Right lobe of liver (tissue), 4 donors: ENCODE measurements around the gene BCL2L14.
A peak's percentile ranks its signal among the peaks of the same experiment; 100 is the strongest.

Source experiments
- POLR2A ChIP-seq: fragments of 450-650 bp; IDR thresholded peaks from one replicate; pipeline ENCODE4 v1.6.1; 2017; ENCODE audit warnings: antibody characterized with exemption, mild to moderate bottlenecking
- TF ChIP-seq, protein P1 (sequence below), 4 donors: fragments of 200-600 bp in 3 of 4; fragments of 450-650 bp in 1 of 4; IDR thresholded peaks; one replicate each; pipeline versions ENCODE4 v1.5.1 to v1.8.0; 2016 to 2022; ENCODE audit warnings: antibody characterized with exemption in 4 of 4, mild to moderate bottlenecking in 2 of 4
- donor health status: DM: no; HTN: no; CAD: no.
- donor health status: DM: no; HTN: no; CAD: no.
- donor health status: DM: no; HTN: yes; CAD: no.

DNA sequence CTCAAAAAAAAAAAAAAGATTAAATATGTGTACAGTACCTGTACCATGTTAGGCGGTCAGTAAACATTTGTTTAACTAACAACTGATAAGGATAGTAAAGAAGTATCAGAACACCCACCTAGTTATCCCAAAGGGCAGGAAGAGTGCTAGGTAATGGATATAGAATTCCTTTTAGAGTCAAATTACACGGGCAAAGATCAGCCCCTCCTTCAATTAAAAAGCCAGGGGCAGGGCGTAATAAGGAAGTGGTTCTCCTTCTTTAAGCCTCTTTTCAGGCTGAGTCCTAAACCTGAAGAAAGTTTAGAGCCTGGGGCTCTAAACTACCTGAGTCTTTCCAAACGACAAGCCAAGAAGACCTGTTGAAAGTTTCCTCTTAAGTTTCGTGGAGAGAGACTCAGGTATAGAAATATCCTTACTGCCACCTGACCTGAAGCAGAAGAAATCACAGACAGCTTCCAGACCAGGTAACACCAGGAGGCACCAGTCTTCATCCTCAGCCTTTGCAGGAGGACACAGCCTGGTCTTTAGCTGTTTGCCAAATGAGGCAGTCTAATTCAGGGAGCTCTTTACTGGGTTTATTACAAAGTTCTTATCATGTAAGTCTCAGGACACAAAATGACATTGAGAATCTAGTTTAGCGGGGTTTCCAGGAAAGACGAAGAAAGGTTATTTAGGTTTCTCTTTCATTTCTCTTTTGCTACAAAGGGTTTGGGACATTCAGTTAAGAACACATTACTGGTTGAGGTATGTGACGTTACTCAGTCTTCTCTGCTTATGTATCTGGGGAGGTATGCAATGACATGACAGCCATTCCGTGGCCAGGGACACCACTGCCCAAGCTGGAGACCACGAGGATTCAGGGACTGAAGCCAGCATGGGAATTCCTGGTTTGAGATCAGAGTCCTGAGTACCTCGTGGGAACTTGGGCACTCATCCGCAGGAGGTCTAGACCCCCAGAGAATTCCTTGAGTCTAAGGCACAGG is at the start of gene BCL2L14:
- TF ChIP-seq, protein P1, sequence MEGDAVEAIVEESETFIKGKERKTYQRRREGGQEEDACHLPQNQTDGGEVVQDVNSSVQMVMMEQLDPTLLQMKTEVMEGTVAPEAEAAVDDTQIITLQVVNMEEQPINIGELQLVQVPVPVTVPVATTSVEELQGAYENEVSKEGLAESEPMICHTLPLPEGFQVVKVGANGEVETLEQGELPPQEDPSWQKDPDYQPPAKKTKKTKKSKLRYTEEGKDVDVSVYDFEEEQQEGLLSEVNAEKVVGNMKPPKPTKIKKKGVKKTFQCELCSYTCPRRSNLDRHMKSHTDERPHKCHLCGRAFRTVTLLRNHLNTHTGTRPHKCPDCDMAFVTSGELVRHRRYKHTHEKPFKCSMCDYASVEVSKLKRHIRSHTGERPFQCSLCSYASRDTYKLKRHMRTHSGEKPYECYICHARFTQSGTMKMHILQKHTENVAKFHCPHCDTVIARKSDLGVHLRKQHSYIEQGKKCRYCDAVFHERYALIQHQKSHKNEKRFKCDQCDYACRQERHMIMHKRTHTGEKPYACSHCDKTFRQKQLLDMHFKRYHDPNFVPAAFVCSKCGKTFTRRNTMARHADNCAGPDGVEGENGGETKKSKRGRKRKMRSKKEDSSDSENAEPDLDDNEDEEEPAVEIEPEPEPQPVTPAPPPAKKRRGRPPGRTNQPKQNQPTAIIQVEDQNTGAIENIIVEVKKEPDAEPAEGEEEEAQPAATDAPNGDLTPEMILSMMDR (IDR thresholded peaks at IDR 0.05) = peak in 2 of 4 donors; percentile 14 to 19
- TF ChIP-seq POLR2A = no peak
